HL-60 (cell line): ENCODE data around the gene NMT2.
A peak's percentile ranks its signal among the peaks of the same experiment; 100 is the strongest.

ENCODE experiments used
- DNase-seq, 2 experiments: peaks; one replicate each; pipeline ENCODE4 v3.0.0-alpha.2; 2010 to 2020; ENCODE audit warnings: low read depth in 1 of 2, low spot score in 1 of 2
- H3K27ac ChIP-seq: fragments of 250-450 bp; sonication (Bioruptor Pico); replicated peaks from 2 replicates; pipeline ENCODE4 v1.5.1; 2020; ENCODE audit warnings: mild to moderate bottlenecking, moderate library complexity
- H3K27me3 ChIP-seq: fragments of 250-450 bp; sonication (Bioruptor Pico); 2 replicates; pipeline ENCODE4 v1.5.1; 2021; ENCODE audit warnings: mild to moderate bottlenecking, moderate library complexity; ENCODE audit not compliant: insufficient read depth, poor library complexity, severe bottlenecking
- H3K4me3 ChIP-seq: replicated peaks from 2 replicates; pipeline ENCODE4 v1.5.1; 2011; ENCODE audit warnings: mild to moderate bottlenecking, control low read depth, low read length; ENCODE audit not compliant: insufficient read depth
- CTCF ChIP-seq: IDR thresholded peaks from one replicate; pipeline ENCODE4 v1.5.1; 2011; ENCODE audit warnings: low read length, control low read depth, inconsistent platforms; ENCODE audit not compliant: insufficient read depth
- GABPA ChIP-seq: IDR thresholded peaks from 2 replicates; pipeline ENCODE4 v1.6.1; 2012; ENCODE audit warnings: low read depth
- POLR2AphosphoS5 ChIP-seq: IDR thresholded peaks from 2 replicates; pipeline ENCODE4 v1.6.1; 2012; ENCODE audit warnings: low read depth
- REST ChIP-seq: IDR thresholded peaks from 2 replicates; pipeline ENCODE4 v1.6.1; 2012; ENCODE audit warnings: low read depth; ENCODE audit not compliant: insufficient replicate concordance
- SPI1 ChIP-seq: IDR thresholded peaks from 2 replicates; pipeline ENCODE4 v1.6.1; 2012; ENCODE audit warnings: low read depth, mild to moderate bottlenecking, borderline replicate concordance
- long read RNA-seq: library from polyadenylated mRNA; unstranded; transcript quantifications from one replicate; pipeline ENCODE4 v2.0.0, GENCODE V29; 2020

Gene NMT2
- long read RNA-seq, partial matches to known transcripts = 1 of 7 reads
- long read RNA-seq, other reads (novel, unspliced or antisense) = 3 of 7 reads

- Histone ChIP-seq H3K27me3 (peaks cover 4% of the 10 kb centered on the region), H3K4me3 (peak within 1 kb of the TSS; percentile 63), H3K27ac (no peak within 1 kb of the TSS)
- peak in 1 of 2 experiments; percentile 36 for DNase-seq
- no peak for TF ChIP-seq CTCF
- TF ChIP-seq SPI1 = no peak
- no peak for TF ChIP-seq GABPA
- no peak for TF ChIP-seq REST
- TF ChIP-seq POLR2AphosphoS5 = no peak
These were observed at the start of gene NMT2 for GRCh38 chr10:15168291-15168785. TSS of gene NMT2 (minus strand) at chr10:15168693. CDS start at chr10:15168612, 81 bp downstream.

- Histone ChIP-seq H3K27me3 (no peaks in the 10 kb centered on the region), H3K27ac (no peak overlapping the region), H3K4me3 (no peak overlapping the region)
- DNase-seq = no peak
- TF ChIP-seq SPI1 = no peak
- no peak for TF ChIP-seq CTCF
- TF ChIP-seq REST = no peak
- no peak for TF ChIP-seq POLR2AphosphoS5
- no peak for TF ChIP-seq GABPA
These were observed 48.2 kb upstream of the NMT2 start for GRCh38 chr10:15216700-15217099.

GRCh38 chr10:15214237-15214636 lies 45.7 kb upstream of the NMT2 start:
- no peaks in the 10 kb centered on the region for H3K27me3 ChIP-seq
- H3K4me3 ChIP-seq = no peak overlapping the region
- no peak for TF ChIP-seq GABPA
- no peak for TF ChIP-seq REST
- TF ChIP-seq POLR2AphosphoS5 = no peak
- TF ChIP-seq SPI1 = no peak
- no peak for TF ChIP-seq CTCF
- DNase-seq = no peak
- no peak overlapping the region for H3K27ac ChIP-seq
